ENCODE data around the gene CFAP45. TPM values are rescaled to one million over a fixed set of nuclear protein-coding genes. Genes with fewer than 3 reads are reported as not detected.

The CFAP45 gene
- total RNA-seq, 1 experiment from 2014 or later, result 0.48 TPM

DNA sequence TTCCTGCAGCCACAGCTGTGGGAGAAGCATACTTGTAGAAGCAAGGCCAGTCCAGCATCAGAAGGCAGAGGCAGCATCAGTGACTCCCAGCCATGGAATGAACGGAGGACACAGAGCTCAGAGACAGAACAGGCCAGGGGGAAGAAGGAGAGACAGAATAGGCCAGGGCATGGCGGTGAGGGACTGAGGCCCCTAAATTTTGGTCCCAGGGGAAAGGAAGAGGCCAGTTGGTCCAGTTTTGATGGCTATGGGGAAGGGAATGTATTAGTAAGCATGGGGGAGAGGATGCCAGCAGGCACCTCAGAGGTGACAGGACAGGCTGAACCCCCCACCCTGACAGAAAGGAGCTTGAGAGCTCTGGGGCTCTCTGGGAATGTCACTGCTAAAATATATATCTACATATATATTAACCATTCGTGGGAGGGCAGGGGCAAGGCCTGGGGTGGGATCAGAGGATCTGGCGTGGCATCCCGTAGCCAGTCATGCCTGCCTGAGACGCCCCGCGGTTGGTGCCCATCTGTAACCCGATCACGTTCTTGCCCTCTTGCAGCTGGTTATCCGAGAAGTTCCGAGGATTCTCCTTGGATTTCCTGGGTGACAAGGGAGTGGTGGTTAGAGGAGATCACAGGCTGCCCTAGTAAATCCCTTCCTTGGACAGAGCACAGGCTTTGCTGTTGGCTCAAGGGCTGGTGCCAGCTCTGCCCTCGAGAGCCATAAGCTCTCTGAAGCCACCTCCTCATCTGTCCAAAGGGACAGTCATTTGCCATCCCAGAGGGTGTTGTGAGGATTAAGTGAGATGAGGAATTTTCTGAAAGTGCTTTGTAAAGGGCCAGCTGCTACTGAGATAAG lies 18.6 kb upstream of the CFAP45 start:
- H3K36me3 Mint-ChIP-seq, result peaks cover 4% of the 10 kb centered on the region
- no peaks in the 10 kb centered on the region for H3K9me3 Mint-ChIP-seq
- TF ChIP-seq, protein P1, sequence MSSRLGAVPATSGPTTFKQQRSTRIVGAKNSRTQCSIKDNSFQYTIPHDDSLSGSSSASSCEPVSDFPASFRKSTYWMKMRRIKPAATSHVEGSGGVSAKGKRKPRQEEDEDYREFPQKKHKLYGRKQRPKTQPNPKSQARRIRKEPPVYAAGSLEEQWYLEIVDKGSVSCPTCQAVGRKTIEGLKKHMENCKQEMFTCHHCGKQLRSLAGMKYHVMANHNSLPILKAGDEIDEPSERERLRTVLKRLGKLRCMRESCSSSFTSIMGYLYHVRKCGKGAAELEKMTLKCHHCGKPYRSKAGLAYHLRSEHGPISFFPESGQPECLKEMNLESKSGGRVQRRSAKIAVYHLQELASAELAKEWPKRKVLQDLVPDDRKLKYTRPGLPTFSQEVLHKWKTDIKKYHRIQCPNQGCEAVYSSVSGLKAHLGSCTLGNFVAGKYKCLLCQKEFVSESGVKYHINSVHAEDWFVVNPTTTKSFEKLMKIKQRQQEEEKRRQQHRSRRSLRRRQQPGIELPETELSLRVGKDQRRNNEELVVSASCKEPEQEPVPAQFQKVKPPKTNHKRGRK (CRISPR knock-in tag; IDR thresholded peaks at IDR 0.05; ENCODE audit: borderline replicate concordance), result no peak
- TF ChIP-seq E2F1 (CRISPR knock-in tag; IDR thresholded peaks at IDR 0.05) (no peak), JUN (CRISPR knock-in tag; IDR thresholded peaks at IDR 0.05) (no peak), NFE2L1 (CRISPR knock-in tag; IDR thresholded peaks at IDR 0.05) (no peak), STAT6 (CRISPR knock-in tag; conservative IDR thresholded peaks at IDR 0.05; ENCODE audit: low read depth) (no peak), ZNF416 (CRISPR knock-in tag; IDR thresholded peaks at IDR 0.05) (no peak), NR2C2 (CRISPR knock-in tag; IDR thresholded peaks at IDR 0.05) (no peak), ZNF281 (CRISPR knock-in tag; IDR thresholded peaks at IDR 0.05) (no peak), FOXP1 (CRISPR knock-in tag; IDR thresholded peaks at IDR 0.05; ENCODE audit: borderline replicate concordance) (no peak), ZNF121 (CRISPR knock-in tag; IDR thresholded peaks at IDR 0.05) (no peak)
- TF ChIP-seq, protein P2, sequence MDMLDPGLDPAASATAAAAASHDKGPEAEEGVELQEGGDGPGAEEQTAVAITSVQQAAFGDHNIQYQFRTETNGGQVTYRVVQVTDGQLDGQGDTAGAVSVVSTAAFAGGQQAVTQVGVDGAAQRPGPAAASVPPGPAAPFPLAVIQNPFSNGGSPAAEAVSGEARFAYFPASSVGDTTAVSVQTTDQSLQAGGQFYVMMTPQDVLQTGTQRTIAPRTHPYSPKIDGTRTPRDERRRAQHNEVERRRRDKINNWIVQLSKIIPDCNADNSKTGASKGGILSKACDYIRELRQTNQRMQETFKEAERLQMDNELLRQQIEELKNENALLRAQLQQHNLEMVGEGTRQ (CRISPR knock-in tag; IDR thresholded peaks at IDR 0.05), result no peak
- TF ChIP-seq, protein P3, sequence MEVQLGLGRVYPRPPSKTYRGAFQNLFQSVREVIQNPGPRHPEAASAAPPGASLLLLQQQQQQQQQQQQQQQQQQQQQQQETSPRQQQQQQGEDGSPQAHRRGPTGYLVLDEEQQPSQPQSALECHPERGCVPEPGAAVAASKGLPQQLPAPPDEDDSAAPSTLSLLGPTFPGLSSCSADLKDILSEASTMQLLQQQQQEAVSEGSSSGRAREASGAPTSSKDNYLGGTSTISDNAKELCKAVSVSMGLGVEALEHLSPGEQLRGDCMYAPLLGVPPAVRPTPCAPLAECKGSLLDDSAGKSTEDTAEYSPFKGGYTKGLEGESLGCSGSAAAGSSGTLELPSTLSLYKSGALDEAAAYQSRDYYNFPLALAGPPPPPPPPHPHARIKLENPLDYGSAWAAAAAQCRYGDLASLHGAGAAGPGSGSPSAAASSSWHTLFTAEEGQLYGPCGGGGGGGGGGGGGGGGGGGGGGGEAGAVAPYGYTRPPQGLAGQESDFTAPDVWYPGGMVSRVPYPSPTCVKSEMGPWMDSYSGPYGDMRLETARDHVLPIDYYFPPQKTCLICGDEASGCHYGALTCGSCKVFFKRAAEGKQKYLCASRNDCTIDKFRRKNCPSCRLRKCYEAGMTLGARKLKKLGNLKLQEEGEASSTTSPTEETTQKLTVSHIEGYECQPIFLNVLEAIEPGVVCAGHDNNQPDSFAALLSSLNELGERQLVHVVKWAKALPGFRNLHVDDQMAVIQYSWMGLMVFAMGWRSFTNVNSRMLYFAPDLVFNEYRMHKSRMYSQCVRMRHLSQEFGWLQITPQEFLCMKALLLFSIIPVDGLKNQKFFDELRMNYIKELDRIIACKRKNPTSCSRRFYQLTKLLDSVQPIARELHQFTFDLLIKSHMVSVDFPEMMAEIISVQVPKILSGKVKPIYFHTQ (CRISPR knock-in tag; IDR thresholded peaks at IDR 0.05), result no peak
- H3K4me1 Mint-ChIP-seq, result peaks cover 46% of the 10 kb centered on the region
- no peak for ATAC-seq
- H3K27ac Mint-ChIP-seq, result no peak overlapping the region
- ChIA-PET POLR2A (no interaction called here), CTCF (no interaction called here)
- peak; percentile 1 for DNase-seq (ENCODE audit: low spot score)
- H3K27me3 Mint-ChIP-seq (ENCODE audit: low read depth), result peaks cover 3% of the 10 kb centered on the region
- H3K4me3 Mint-ChIP-seq, result no peak overlapping the region
